HEK293 (cell line): ENCODE data around the gene NR2C2.

Experiments
- CTCF ChIA-PET: fragments of 350-600 bp; formaldehyde crosslinking; extraction: SDS; loops from one replicate; lab custom pipeline; 2021; ENCODE audit warnings: antibody characterized with exemption; lab: Yijun Ruan, JAX
- POLR2A ChIA-PET: fragments of 300-600 bp; formaldehyde crosslinking; extraction: SDS; loops from one replicate; lab custom pipeline; 2020; ENCODE audit warnings: antibody characterized with exemption, inconsistent platforms; lab: Yijun Ruan, JAX
- H3K27ac ChIP-seq: fragments of 200-500 bp; sonication (Bioruptor generic); 2 replicates; pipeline ENCODE4 v1.5.1; 2014; ENCODE audit warnings: low read depth, low read length, control low read depth, inconsistent platforms; ENCODE audit errors: extremely low read depth
- H3K36me3 ChIP-seq, 2 experiments: fragments of 200-500 bp in 1 of 2; sonication (Bioruptor generic) in 1 of 2; 1 replicate in 1 of 2; 2 replicates in 1 of 2; pipeline ENCODE4 v1.5.1; 2014 to 2017; ENCODE audit warnings: inconsistent platforms in 2 of 2, low read length in 2 of 2; ENCODE audit not compliant: control insufficient read depth in 2 of 2, insufficient read depth in 1 of 2
- H3K4me1 ChIP-seq: fragments of 200-500 bp; sonication (Bioruptor generic); 2 replicates; pipeline ENCODE4 v1.5.1; 2014; ENCODE audit warnings: mild to moderate bottlenecking, low read length, inconsistent platforms; ENCODE audit not compliant: control insufficient read depth, insufficient read depth
- H3K4me3 ChIP-seq: 2 replicates; pipeline ENCODE4 v1.5.1; 2011; ENCODE audit warnings: low read depth, mild to moderate bottlenecking, control low read depth, low read length, moderate library complexity
- H3K9me3 ChIP-seq: fragments of 200-500 bp; sonication (Bioruptor generic); 2 replicates; pipeline ENCODE4 v1.5.1; 2014; ENCODE audit warnings: low read depth, low read length, inconsistent platforms; ENCODE audit not compliant: control insufficient read depth, insufficient read depth
- PATZ1 ChIP-seq: fragments of 450-650 bp; formaldehyde crosslinking; IDR thresholded peaks from 2 replicates; pipeline ENCODE4 v1.5.1; 2016; ENCODE audit warnings: missing biosample characterization, missing genetic modification characterization
- RBAK ChIP-seq: fragments of 450-650 bp; formaldehyde crosslinking; IDR thresholded peaks from 2 replicates; pipeline ENCODE4 v1.5.1; 2016; ENCODE audit warnings: missing biosample characterization, missing genetic modification characterization
- SP3 ChIP-seq: fragments of 450-650 bp; formaldehyde crosslinking; IDR thresholded peaks from 2 replicates; pipeline ENCODE4 v1.5.1; 2016; ENCODE audit warnings: missing biosample characterization, missing genetic modification characterization
- ZBTB20 ChIP-seq: fragments of 450-650 bp; formaldehyde crosslinking; IDR thresholded peaks from 2 replicates; pipeline ENCODE4 v1.5.1; 2016; ENCODE audit warnings: missing biosample characterization, missing genetic modification characterization
- ZBTB49 ChIP-seq: fragments of 450-650 bp; formaldehyde crosslinking; IDR thresholded peaks from 2 replicates; pipeline ENCODE4 v1.5.1; 2016; ENCODE audit warnings: missing biosample characterization, missing genetic modification characterization, low read depth
- ZNF133 ChIP-seq: fragments of 450-650 bp; formaldehyde crosslinking; IDR thresholded peaks from 2 replicates; pipeline ENCODE4 v1.5.1; 2016; ENCODE audit warnings: missing biosample characterization, missing genetic modification characterization
- ZNF140 ChIP-seq: fragments of 450-650 bp; formaldehyde crosslinking; IDR thresholded peaks from 2 replicates; pipeline ENCODE4 v1.5.1; 2016; ENCODE audit warnings: missing biosample characterization, missing genetic modification characterization
- ZNF175 ChIP-seq: fragments of 450-650 bp; formaldehyde crosslinking; IDR thresholded peaks from 2 replicates; pipeline ENCODE4 v1.5.1; 2016; ENCODE audit warnings: missing biosample characterization, missing genetic modification characterization
- ZNF2 ChIP-seq: fragments of 450-650 bp; formaldehyde crosslinking; IDR thresholded peaks from 2 replicates; pipeline ENCODE4 v1.5.1; 2016; ENCODE audit warnings: missing biosample characterization, missing genetic modification characterization
- ZNF221 ChIP-seq: fragments of 450-650 bp; formaldehyde crosslinking; IDR thresholded peaks from 2 replicates; pipeline ENCODE4 v1.5.1; 2017; ENCODE audit warnings: missing biosample characterization, missing genetic modification characterization, borderline replicate concordance
- ZNF335 ChIP-seq: fragments of 450-650 bp; formaldehyde crosslinking; conservative IDR thresholded peaks from 2 replicates; pipeline ENCODE4 v1.5.1; 2016; ENCODE audit warnings: missing biosample characterization, missing genetic modification characterization
- ZNF394 ChIP-seq: fragments of 450-650 bp; formaldehyde crosslinking; IDR thresholded peaks from 2 replicates; pipeline ENCODE4 v1.5.1; 2016; ENCODE audit warnings: missing biosample characterization, missing genetic modification characterization, mild to moderate bottlenecking, moderate library complexity, borderline replicate concordance
- ZNF423 ChIP-seq: fragments of 450-650 bp; formaldehyde crosslinking; IDR thresholded peaks from 2 replicates; pipeline ENCODE4 v1.5.1; 2016; ENCODE audit warnings: missing biosample characterization, missing genetic modification characterization
- ZNF426 ChIP-seq: fragments of 450-650 bp; formaldehyde crosslinking; IDR thresholded peaks from 2 replicates; pipeline ENCODE4 v1.5.1; 2017; ENCODE audit warnings: missing biosample characterization, missing genetic modification characterization, mild to moderate bottlenecking, inconsistent platforms, moderate library complexity
- ZNF658 ChIP-seq: fragments of 450-650 bp; formaldehyde crosslinking; IDR thresholded peaks from 2 replicates; pipeline ENCODE4; 2016; ENCODE audit warnings: missing biosample characterization, missing genetic modification characterization
- ZNF768 ChIP-seq: fragments of 450-650 bp; formaldehyde crosslinking; IDR thresholded peaks from 2 replicates; pipeline ENCODE4 v1.5.1; 2018; ENCODE audit warnings: missing biosample characterization, mild to moderate bottlenecking, missing genetic modification characterization
- ZNF785 ChIP-seq: fragments of 450-650 bp; formaldehyde crosslinking; IDR thresholded peaks from 2 replicates; pipeline ENCODE4 v1.5.1; 2016; ENCODE audit warnings: missing biosample characterization, missing genetic modification characterization
- ZSCAN30 ChIP-seq: fragments of 450-650 bp; IDR thresholded peaks from 2 replicates; pipeline ENCODE4 v1.5.1; 2018; ENCODE audit warnings: missing biosample characterization, mild to moderate bottlenecking, missing genetic modification characterization, moderate library complexity
- TF ChIP-seq, protein P1 (sequence below): sonication (generic); formaldehyde crosslinking; IDR thresholded peaks from 2 replicates; pipeline ENCODE4 v1.8.1; 2022; ENCODE audit warnings: mild to moderate bottlenecking, moderate library complexity, missing genetic modification reagents

The NR2C2 gene

DNA sequence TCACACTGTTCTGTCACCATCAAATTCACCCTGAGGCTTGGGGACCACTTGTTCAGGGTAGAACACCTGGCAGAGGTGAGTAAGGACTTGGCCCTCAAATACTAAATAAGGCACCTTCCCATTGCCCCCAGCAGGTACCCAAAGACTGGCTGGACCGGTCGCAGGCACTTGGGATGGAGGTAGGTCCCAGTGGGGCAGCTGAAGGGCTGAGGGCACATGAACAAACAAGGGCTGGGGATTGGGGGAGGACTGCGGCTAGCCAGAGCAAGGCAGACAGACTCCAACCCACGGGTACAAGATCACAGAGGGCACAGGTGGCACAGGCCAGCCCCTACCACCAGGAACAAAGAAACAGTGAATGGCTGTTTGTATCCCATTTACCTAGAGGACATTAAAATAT lies 115.9 kb downstream of the NR2C2 start (continued):
- no peak for TF ChIP-seq ZBTB49
- no peak for TF ChIP-seq ZBTB20 (tag by site-specific recombination)
- no peak for TF ChIP-seq ZSCAN30 (tag by site-specific recombination)
- no peak for TF ChIP-seq ZNF785
- TF ChIP-seq ZNF175 (tag by site-specific recombination): no peak
- TF ChIP-seq, protein P1, sequence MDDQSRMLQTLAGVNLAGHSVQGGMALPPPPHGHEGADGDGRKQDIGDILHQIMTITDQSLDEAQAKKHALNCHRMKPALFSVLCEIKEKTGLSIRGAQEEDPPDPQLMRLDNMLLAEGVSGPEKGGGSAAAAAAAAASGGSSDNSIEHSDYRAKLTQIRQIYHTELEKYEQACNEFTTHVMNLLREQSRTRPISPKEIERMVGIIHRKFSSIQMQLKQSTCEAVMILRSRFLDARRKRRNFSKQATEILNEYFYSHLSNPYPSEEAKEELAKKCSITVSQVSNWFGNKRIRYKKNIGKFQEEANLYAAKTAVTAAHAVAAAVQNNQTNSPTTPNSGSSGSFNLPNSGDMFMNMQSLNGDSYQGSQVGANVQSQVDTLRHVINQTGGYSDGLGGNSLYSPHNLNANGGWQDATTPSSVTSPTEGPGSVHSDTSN (CRISPR knock-in tag): no peak
- TF ChIP-seq ZNF2 (tag by site-specific recombination): no peak
- no peak for TF ChIP-seq SP3 (tag by site-specific recombination)
- no peak for TF ChIP-seq ZNF423
- TF ChIP-seq ZNF221 (tag by site-specific recombination): no peak

- no peak overlapping the region for H3K27ac ChIP-seq
- POLR2A ChIA-PET: interaction anchor here (1.9 to 2.6 kb wide), 3 partner anchors 13 to 538 kb away, joined by 4 to 19 read pairs (median 13); partner anchors contain the start of genes BTD, HACL1 and RBSN
- CTCF ChIA-PET: no interaction called here
Measured at GRCh38 chr3:15063656-15064286, 116.4 kb downstream of the NR2C2 start.

GRCh38 chr3:15064299-15064834 lies 117.0 kb downstream of the NR2C2 start:
- POLR2A ChIA-PET: interaction anchor here (0.6 to 2.6 kb wide), 11 partner anchors 13 to 886 kb away, joined by 3 to 19 read pairs (median 4); partner anchors contain the start of genes BTD, CAPN7, HACL1 and LSM3
- Histone ChIP-seq H3K36me3 (peaks cover 9 to 22% of the 10 kb centered on the region in 2 experiments), H3K27ac (peak overlapping the region; percentile 54; the same call in 1 of the 2 replicates), H3K4me1 (no peaks in the 10 kb centered on the region), H3K4me3 (peak overlapping the region; percentile 90), H3K9me3 (no peaks in the 10 kb centered on the region)
- TF ChIP-seq ZNF394 (tag by site-specific recombination): peak; percentile 70
- 0 out of 2 replicates have a peak, but pooled peaks have one; percentile 39 for TF ChIP-seq PATZ1
- no peak for TF ChIP-seq ZNF658 (tag by site-specific recombination)
- no peak for TF ChIP-seq ZBTB49
- TF ChIP-seq ZNF140 (tag by site-specific recombination): no peak
- peak; percentile 47 for TF ChIP-seq ZNF768 (tag by site-specific recombination)
- no peak for TF ChIP-seq ZNF426 (tag by site-specific recombination)
- CTCF ChIA-PET: interaction anchor here (1.2 kb wide), 1 partner anchor 44 kb away, joined by 3 read pairs; no protein-coding TSS in a partner anchor

More at GRCh38 chr3:15063656-15064286, 116.4 kb downstream of the NR2C2 start:
- no peaks in the 10 kb centered on the region for H3K4me1 ChIP-seq
- H3K36me3 ChIP-seq: peaks cover 12 to 28% of the 10 kb centered on the region in 2 experiments
- H3K9me3 ChIP-seq: no peaks in the 10 kb centered on the region
- H3K4me3 ChIP-seq: peak overlapping the region; percentile 90
- no peak for TF ChIP-seq RBAK (tag by site-specific recombination)
- peak; percentile 64 for TF ChIP-seq ZNF335 (tag by site-specific recombination)
- peak; percentile 99 for TF ChIP-seq ZNF133 (tag by site-specific recombination)
